Measurements from ENCODE around the gene AGMO. TPM values are rescaled to one million over a fixed set of nuclear protein-coding genes. Genes with fewer than 3 reads are reported as not detected.

Gene AGMO
- total RNA-seq, 1 donor from 2014 or later, result 0.40 TPM

- intact Hi-C loops (cut with DNase I), result no loop called here
- DNase-seq (ENCODE audit: low spot score), result no peak
Observed at GRCh38 chr7:15507708-15508107, 54.1 kb downstream of the AGMO start.

- DNase-seq (ENCODE audit: low spot score), result no peak
- intact Hi-C loops (cut with DNase I), result no loop called here
Observed at GRCh38 chr7:15507171-15507570, 54.6 kb downstream of the AGMO start.

- no peak for DNase-seq (ENCODE audit: low spot score)
- intact Hi-C loops (cut with DNase I), result no loop called here
Observed at GRCh38 chr7:15505761-15506160, 56.1 kb downstream of the AGMO start.

- DNase-seq (ENCODE audit: low spot score), result no peak
- intact Hi-C loops (cut with DNase I), result no loop called here
Observed at GRCh38 chr7:15504351-15504750, 57.5 kb downstream of the AGMO start.

GRCh38 chr7:15503603-15504290, 58.1 kb downstream of the AGMO start:
- intact Hi-C loops (cut with DNase I), result no loop called here
- no peak for DNase-seq (ENCODE audit: low spot score)

GRCh38 chr7:15498465-15498864, 63.4 kb downstream of the AGMO start:
- intact Hi-C loops (cut with DNase I), result no loop called here
- DNase-seq (ENCODE audit: low spot score), result no peak

GRCh38 chr7:15495170-15495569, 66.6 kb downstream of the AGMO start:
- DNase-seq (ENCODE audit: low spot score), result no peak
- intact Hi-C loops (cut with DNase I), result no loop called here

- intact Hi-C loops (cut with DNase I), result no loop called here
- DNase-seq (ENCODE audit: low spot score), result no peak
Observed at GRCh38 chr7:15494711-15495110, 67.1 kb downstream of the AGMO start.

GRCh38 chr7:15491361-15491760, 70.5 kb downstream of the AGMO start:
- DNase-seq (ENCODE audit: low spot score), result no peak
- intact Hi-C loops (cut with DNase I), result no loop called here

GRCh38 chr7:15490291-15490690, 71.5 kb downstream of the AGMO start:
- intact Hi-C loops (cut with DNase I), result no loop called here

GRCh38 chr7:15489861-15490260, 72.0 kb downstream of the AGMO start:
- DNase-seq (ENCODE audit: low spot score), result no peak
- intact Hi-C loops (cut with DNase I), result no loop called here

More at GRCh38 chr7:15490291-15490690, 71.5 kb downstream of the AGMO start:
- DNase-seq (ENCODE audit: low spot score), result no peak

- intact Hi-C loops (cut with DNase I), result no loop called here
- DNase-seq (ENCODE audit: low spot score), result no peak
Observed at GRCh38 chr7:15489383-15489782, 72.4 kb downstream of the AGMO start.

GRCh38 chr7:15488401-15488800, 73.4 kb downstream of the AGMO start:
- intact Hi-C loops (cut with DNase I), result no loop called here
- no peak for DNase-seq (ENCODE audit: low spot score)

- intact Hi-C loops (cut with DNase I), result no loop called here
- no peak for DNase-seq (ENCODE audit: low spot score)
Observed at GRCh38 chr7:15487896-15488295, 73.9 kb downstream of the AGMO start.

GRCh38 chr7:15485998-15486397, 75.8 kb downstream of the AGMO start:
- intact Hi-C loops (cut with DNase I), result no loop called here
- no peak for DNase-seq (ENCODE audit: low spot score)

GRCh38 chr7:15485431-15485830, 76.4 kb downstream of the AGMO start:
- intact Hi-C loops (cut with DNase I), result no loop called here
- no peak for DNase-seq (ENCODE audit: low spot score)

- DNase-seq (ENCODE audit: low spot score), result no peak
- intact Hi-C loops (cut with DNase I), result no loop called here
Observed at GRCh38 chr7:15481132-15481531, 80.7 kb downstream of the AGMO start.

- intact Hi-C loops (cut with DNase I), result no loop called here
- DNase-seq (ENCODE audit: low spot score), result no peak
Observed at GRCh38 chr7:15478401-15478800, 83.4 kb downstream of the AGMO start.

- no peak for DNase-seq (ENCODE audit: low spot score)
- intact Hi-C loops (cut with DNase I), result no loop called here
Observed at GRCh38 chr7:15476531-15476918, 85.3 kb downstream of the AGMO start.

GRCh38 chr7:15475808-15476530, 85.8 kb downstream of the AGMO start:
- DNase-seq (ENCODE audit: low spot score), result no peak
- intact Hi-C loops (cut with DNase I), result no loop called here

GRCh38 chr7:15471669-15471950, 90.2 kb downstream of the AGMO start:
- intact Hi-C loops (cut with DNase I), result no loop called here
- DNase-seq (ENCODE audit: low spot score), result no peak

All from cardiac septum (tissue), 1 donor.